Psoas muscle (tissue), 8 donors: Measurements from ENCODE around the gene PPFIA3. TPM values are rescaled to one million over a fixed set of nuclear protein-coding genes. Genes with fewer than 3 reads are reported as not detected.

Experiments
- ATAC-seq, 4 donors: fragments of 200-7000 bp; cut with Tn5 transposase; one replicate each; pipeline ENCODE4 v1.9.1; 2020; ENCODE audit warnings: moderate library complexity in 3 of 4, mild to moderate bottlenecking in 2 of 4
- DNase-seq, 2 donors: peaks; one replicate each; pipeline ENCODE4 v3.0.0-alpha.2; 2020
- H3K27ac ChIP-seq: fragments of 200-600 bp; one replicate; pipeline ENCODE4 v1.8.0; 2022
- H3K27me3 ChIP-seq, 3 donors: fragments of 200-600 bp in 1 of 3; one replicate each; pipeline versions ENCODE4 v1.6.1 to v1.8.0; 2013 to 2022; ENCODE audit warnings: low read length in 2 of 3, mild to moderate bottlenecking in 2 of 3, moderate library complexity in 1 of 3; ENCODE audit not compliant: insufficient read depth in 3 of 3
- H3K36me3 ChIP-seq, 2 donors: fragments of 200-600 bp in 1 of 2; one replicate each; pipeline versions ENCODE4 v1.6.1 to v1.8.0; 2013 to 2022; ENCODE audit warnings: low read depth in 1 of 2, mild to moderate bottlenecking in 1 of 2, moderate library complexity in 1 of 2; ENCODE audit not compliant: insufficient read depth in 1 of 2
- H3K4me1 ChIP-seq: fragments of 200-600 bp; one replicate; pipeline ENCODE4 v1.8.0; 2022
- H3K4me3 ChIP-seq: fragments of 200-600 bp; one replicate; pipeline ENCODE4 v1.8.0; 2022; ENCODE audit warnings: mild to moderate bottlenecking
- H3K9me3 ChIP-seq: fragments of 200-600 bp; one replicate; pipeline ENCODE4 v1.8.0; 2022
- CTCF ChIP-seq: fragments of 200-600 bp; IDR thresholded peaks from one replicate; pipeline ENCODE4 v1.8.0; 2022; ENCODE audit warnings: antibody characterized with exemption
- WGBS, 3 donors: extraction: QIAGEN DNeasy Blood & Tissue Kit; methylation state at CpG; one replicate each; pipeline versions ENCODE4 v1.1.6 to v1.1.7; 2013; 5-methylcytosine and 5-hydroxymethylcytosine counted together
- intact Hi-C, 2 donors: fragments of 100-400 bp; cut with DNase I; formaldehyde crosslinking; loops; one replicate each; pipeline versions ENCODE4 v1.11.0 to v1.14.2; 2022
- polyA plus RNA-seq, 3 donors: library from polyadenylated mRNA; stranded (reverse); fragments of 200-250 nt; gene quantifications; one replicate each; pipeline ENCODE4 v1.2.3, GENCODE V29; 2013
- total RNA-seq, 4 donors: library from RNA; stranded (reverse); fragmentation: NEBNext Ultra II Directional in 2 of 4; extraction: Animal tissue kit (Norgen Biotek cat#: 25700) in 2 of 4; gene quantifications; one replicate each; pipeline versions ENCODE4 v1.2.1 to v1.2.4, GENCODE V29; 2021 to 2023
- donor health status: healthy with polysubstance abuse.
- donor health status: DM: no; HTN: no; CAD: no; lungs with moderate emphysema.
- donor health status: Bipolar disorder and iron deficiency.
- donor health status: healthy.
- donor health status: DM: yes; HTN: yes; CAD: no.
- donor health status: DM: no; HTN: no; CAD: no.
- donor health status: DM: no; HTN: no; CAD: no.
- donor health status: DM: yes; HTN: yes; CAD: no.

The PPFIA3 gene
- total and polyA plus RNA-seq, 7 donors: 1.4 to 5.0 (median 3.2) TPM

GRCh38 chr19:49154279-49154678, 34.9 kb downstream of the PPFIA3 start:
- no peak for TF ChIP-seq CTCF
- H3K4me1 ChIP-seq: peaks cover 29% of the 10 kb centered on the region
- H3K4me3 ChIP-seq: peak overlapping the region; percentile 77
- no peaks in the 10 kb centered on the region for H3K36me3 ChIP-seq
- 69 to 77% (median 75%) methylated on average over 6 of the region's 6 CpGs for WGBS, 3 donors
- intact Hi-C loops: loop anchor here (5.0 to 10.0 kb wide), 2 partner anchors 37 to 159 kb away; partner anchors contain the start of genes C19orf73 (in 2 of the 2), PPFIA3 (in 2 of the 2), GYS1 (in 1 of the 2) and RUVBL2 (in 1 of the 2)
- H3K27me3 ChIP-seq: no peaks in the 10 kb centered on the region
- H3K9me3 ChIP-seq: no peaks in the 10 kb centered on the region
- DNase-seq (no peak), ATAC-seq (no peak)
- peak overlapping the region; percentile 99 for H3K27ac ChIP-seq

- intact Hi-C loops: loop anchor here (5.0 to 10.0 kb wide), 2 partner anchors 42 to 160 kb away; partner anchors contain the start of genes GYS1 (in 1 of the 2) and RUVBL2 (in 1 of the 2)
- ATAC-seq (peak; percentile 76 to 80 (median 78)), DNase-seq (peak; percentile 67 to 91)
- TF ChIP-seq CTCF: no peak
- no peaks in the 10 kb centered on the region for H3K9me3 ChIP-seq
- peak within 1 kb of the TSS; percentile 99 for H3K27ac ChIP-seq
- peak within 1 kb of the TSS; percentile 77 for H3K4me3 ChIP-seq
- peaks cover 30% of the 10 kb centered on the region for H3K4me1 ChIP-seq
- H3K27me3 ChIP-seq: no peaks in the 10 kb centered on the region
- 17 to 33% (median 17%) methylated on average over 19 of the region's 19 CpGs for WGBS, 3 donors
- no peaks in the 10 kb centered on the region for H3K36me3 ChIP-seq
Observed at GRCh38 chr19:49155005-49155819, 35.9 kb downstream of the PPFIA3 start, which contains the start of gene HRC. Gene HRC (minus strand): TSS chr19:49155396. CDS start chr19:49155237, 159 bp downstream.

DNA sequence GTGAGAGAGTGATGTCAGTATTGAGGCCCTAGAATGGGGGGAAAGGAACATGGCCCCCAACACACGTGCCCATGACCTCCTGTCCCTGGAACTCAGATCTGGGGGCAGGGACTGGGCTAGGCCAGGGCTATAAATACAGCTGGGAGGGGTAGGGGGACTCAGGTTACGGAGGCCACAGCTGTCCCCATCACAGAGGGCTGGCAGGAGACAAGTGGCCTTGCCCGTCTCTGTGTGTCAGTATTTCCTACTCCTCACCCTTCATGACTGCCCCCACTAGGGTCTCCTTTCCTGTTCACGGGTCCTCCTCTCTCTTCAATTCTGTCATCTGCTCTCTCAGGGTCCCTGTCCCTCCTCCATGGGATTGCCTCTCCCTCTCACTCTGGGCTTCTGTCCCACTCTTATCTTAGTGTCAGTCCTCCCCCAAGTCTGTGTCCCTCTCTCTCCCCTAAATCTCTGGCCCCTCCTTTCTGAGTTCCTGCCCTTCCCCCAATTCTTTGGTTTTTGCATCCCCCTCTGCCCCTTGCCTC, 36.5 kb downstream of the PPFIA3 start:
- intact Hi-C loops: loop anchor here (5.0 to 10.0 kb wide), 2 partner anchors 41 to 161 kb away; partner anchors contain the start of genes GYS1 (in 1 of the 2) and RUVBL2 (in 1 of the 2)
- H3K4me3 ChIP-seq: peak overlapping the region; percentile 77
- H3K4me1 ChIP-seq: peaks cover 27% of the 10 kb centered on the region
- H3K36me3 ChIP-seq: no peaks in the 10 kb centered on the region
- DNase-seq (peak; percentile 71 to 93), ATAC-seq (peak; percentile 81 to 85 (median 83))
- H3K9me3 ChIP-seq: no peaks in the 10 kb centered on the region
- H3K27ac ChIP-seq: peak overlapping the region; percentile 99
- H3K27me3 ChIP-seq: no peaks in the 10 kb centered on the region
- TF ChIP-seq CTCF: no peak
- 18 to 26% (median 22%) methylated on average over 3 to 4 of the region's 4 CpGs for WGBS, 3 donors

DNA sequence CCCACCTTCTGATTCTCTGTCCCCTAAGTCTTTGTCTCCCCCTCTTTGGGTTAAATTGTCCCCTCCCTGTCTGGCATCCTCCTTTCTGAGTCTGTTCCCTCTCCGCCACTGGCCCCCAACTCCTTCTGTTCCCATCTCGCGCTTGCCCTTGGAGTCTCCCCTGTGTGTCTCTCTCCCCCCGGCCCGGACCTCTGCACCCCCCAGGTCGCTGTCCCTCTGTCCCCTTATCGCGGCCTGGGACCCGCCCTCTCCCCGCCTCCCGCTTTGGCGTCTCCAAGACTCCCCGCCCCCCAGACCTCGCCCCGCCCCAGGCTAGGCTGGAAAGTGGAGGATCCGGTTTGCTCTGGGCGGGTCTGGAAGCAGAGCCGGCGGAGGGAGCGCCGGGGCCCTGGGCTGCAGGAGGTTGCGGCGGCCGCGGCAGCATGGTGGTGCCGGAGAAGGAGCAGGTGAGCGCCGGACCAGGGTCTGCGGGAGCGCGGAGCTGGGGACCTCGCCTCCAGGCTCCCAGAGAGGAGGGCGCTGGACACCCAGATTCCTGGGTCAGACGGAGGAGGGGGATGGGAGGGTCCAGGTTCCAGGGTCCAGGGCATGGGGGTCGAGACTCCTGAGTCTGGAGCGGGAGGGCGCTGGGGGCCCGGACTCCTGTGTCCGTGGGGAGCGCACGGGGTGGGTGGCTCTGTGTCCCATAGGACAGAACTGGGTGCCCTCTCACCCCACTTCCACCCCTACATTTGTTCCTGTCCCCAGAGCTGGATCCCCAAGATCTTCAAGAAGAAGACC, 38.3 kb downstream of the PPFIA3 start, which contains the start of gene TRPM4:
Gene TRPM4 (plus strand): TSS at position 348 of the 780 bp plus-strand sequence. CDS start 75 bp downstream, at position 423.
- Histone ChIP-seq H3K9me3 (no peaks in the 10 kb centered on the region), H3K4me1 (peaks cover 22% of the 10 kb centered on the region), H3K4me3 (peak within 1 kb of the TSS; percentile 93), H3K27ac (peak within 1 kb of the TSS; percentile 90), H3K36me3 (no peaks in the 10 kb centered on the region), H3K27me3 (no peaks in the 10 kb centered on the region)
- WGBS, 3 donors: 0 to 1% (median 1%) methylated on average over 32 to 41 of the region's 41 CpGs
- TF ChIP-seq CTCF: no peak
- peak; percentile 92 to 96 for DNase-seq
- intact Hi-C loops: loop anchor here (5.0 to 10.0 kb wide), 2 partner anchors 40 to 163 kb away; partner anchors contain the start of genes GYS1 (in 1 of the 2) and RUVBL2 (in 1 of the 2)
- peak; percentile 57 to 73 (median 70) for ATAC-seq
